ENCODE results near the gene CYP3A4. TPM values are rescaled to one million over a fixed set of nuclear protein-coding genes. Genes with fewer than 3 reads are reported as not detected.
A peak's percentile ranks its signal among the peaks of the same experiment; 100 is the strongest.
"Not testable (repeated sequence)": the region's sequence is repeated elsewhere in the genome, so short reads cannot be mapped to it uniquely, and the experiment has no call there.

The CYP3A4 gene
- total RNA-seq, 2 donors from 2014 or later, result 0.99 to 267 TPM

- no peaks in the 10 kb centered on the region for H3K9me3 ChIP-seq
- no peak for ATAC-seq
- no peak overlapping the region for H3K27ac ChIP-seq
- H3K27me3 ChIP-seq, result no peaks in the 10 kb centered on the region
- 84 to 88% methylated on average over 4 of the region's 4 CpGs for WGBS, 2 donors
- no peak for TF ChIP-seq CTCF (IDR thresholded peaks at IDR 0.05)
- H3K4me3 ChIP-seq, result no peak overlapping the region
- no peaks in the 10 kb centered on the region for H3K36me3 ChIP-seq (replicated peaks in 1 of 2; ENCODE audit: insufficient read depth in 1 of 2, low read depth in 2 of 2)
- intact Hi-C loops (cut with DNase I), result no loop called here
- peaks cover 77% of the 10 kb centered on the region for H3K4me1 ChIP-seq
- DNase-seq, result no peak
Measured at GRCh38 chr7:99789441-99790070, 5.6 kb upstream of the CYP3A4 start.

- Histone ChIP-seq H3K27me3 (no peaks in the 10 kb centered on the region), H3K27ac (no peak overlapping the region), H3K36me3 (replicated peaks in 1 of 2; ENCODE audit: insufficient read depth in 1 of 2, low read depth in 2 of 2) (no peaks in the 10 kb centered on the region), H3K4me3 (no peak overlapping the region), H3K4me1 (peaks cover 77% of the 10 kb centered on the region), H3K9me3 (no peaks in the 10 kb centered on the region)
- no peak for TF ChIP-seq POLR2A (IDR thresholded peaks at IDR 0.05)
- TF ChIP-seq CTCF (IDR thresholded peaks at IDR 0.05), result no peak
- intact Hi-C loops (cut with DNase I), result no loop called here
- WGBS, 2 donors, result 79 to 95% methylated on average over 2 of the region's 2 CpGs
- DNase-seq (no peak), ATAC-seq (no peak)
Measured at GRCh38 chr7:99788554-99788953, 4.6 kb upstream of the CYP3A4 start.

GRCh38 chr7:99786726-99787335 is 2.8 kb upstream of the CYP3A4 start:
- ATAC-seq (no peak), DNase-seq (no peak)
- Histone ChIP-seq H3K27me3 (no peaks in the 10 kb centered on the region), H3K4me3 (no peak overlapping the region), H3K27ac (no peak overlapping the region), H3K4me1 (peaks cover 77% of the 10 kb centered on the region), H3K36me3 (replicated peaks in 1 of 2; ENCODE audit: insufficient read depth in 1 of 2, low read depth in 2 of 2) (no peaks in the 10 kb centered on the region), H3K9me3 (no peaks in the 10 kb centered on the region)
- TF ChIP-seq POLR2A (IDR thresholded peaks at IDR 0.05), result no peak
- no peak for TF ChIP-seq CTCF (IDR thresholded peaks at IDR 0.05)
- intact Hi-C loops (cut with DNase I), result no loop called here
- 44 to 51% methylated on average over 3 of the region's 3 CpGs for WGBS, 2 donors

GRCh38 chr7:99785654-99786053 is 1.7 kb upstream of the CYP3A4 start:
- H3K27ac ChIP-seq, result peak overlapping the region in 1 of 4 donors; percentile 9
- peaks cover 74% of the 10 kb centered on the region for H3K4me1 ChIP-seq
- H3K27me3 ChIP-seq; H3K4me3 ChIP-seq; H3K9me3 ChIP-seq; intact Hi-C loops (cut with DNase I); H3K36me3 ChIP-seq (replicated peaks in 1 of 2; ENCODE audit: insufficient read depth in 1 of 2, low read depth in 2 of 2): not testable (repeated sequence)
- WGBS, 2 donors, result 29 to 37% methylated on average over 3 of the region's 3 CpGs
- DNase-seq (peak; percentile 38 to 54 (median 40)), ATAC-seq (peak; percentile 59)

- intact Hi-C loops (cut with DNase I), result no loop called here
Measured at GRCh38 chr7:99782012-99782953, 1.7 kb downstream of the CYP3A4 start.

More at GRCh38 chr7:99782012-99782953, 1.7 kb downstream of the CYP3A4 start:
- ATAC-seq (no peak), DNase-seq (no peak)
- WGBS, 2 donors, result 66 to 68% methylated on average over 5 of the region's 5 CpGs
- no peak overlapping the region for H3K4me3 ChIP-seq
- H3K36me3 ChIP-seq (replicated peaks in 1 of 2; ENCODE audit: insufficient read depth in 1 of 2, low read depth in 2 of 2), result no peaks in the 10 kb centered on the region
- peaks cover 54% of the 10 kb centered on the region for H3K4me1 ChIP-seq
- no peaks in the 10 kb centered on the region for H3K9me3 ChIP-seq
- H3K27ac ChIP-seq, result no peak overlapping the region
- no peaks in the 10 kb centered on the region for H3K27me3 ChIP-seq
- TF ChIP-seq CTCF (IDR thresholded peaks at IDR 0.05) (no peak), POLR2A (IDR thresholded peaks at IDR 0.05) (no peak)
